ENCODE results near the gene ZNF48.

Gene ZNF48

GRCh38 chr16:30445408-30446202, 50.4 kb downstream of the ZNF48 start, which contains the start of gene SEPHS2:
Gene SEPHS2 (minus strand): TSS chr16:30445874. CDS start chr16:30445727, 147 bp downstream.
- DNase-seq: peak; percentile 99
- no peak for TF ChIP-seq EZH2phosphoT487 (IDR thresholded peaks at IDR 0.05; ENCODE audit: low read length)
- TF ChIP-seq, protein P1, sequence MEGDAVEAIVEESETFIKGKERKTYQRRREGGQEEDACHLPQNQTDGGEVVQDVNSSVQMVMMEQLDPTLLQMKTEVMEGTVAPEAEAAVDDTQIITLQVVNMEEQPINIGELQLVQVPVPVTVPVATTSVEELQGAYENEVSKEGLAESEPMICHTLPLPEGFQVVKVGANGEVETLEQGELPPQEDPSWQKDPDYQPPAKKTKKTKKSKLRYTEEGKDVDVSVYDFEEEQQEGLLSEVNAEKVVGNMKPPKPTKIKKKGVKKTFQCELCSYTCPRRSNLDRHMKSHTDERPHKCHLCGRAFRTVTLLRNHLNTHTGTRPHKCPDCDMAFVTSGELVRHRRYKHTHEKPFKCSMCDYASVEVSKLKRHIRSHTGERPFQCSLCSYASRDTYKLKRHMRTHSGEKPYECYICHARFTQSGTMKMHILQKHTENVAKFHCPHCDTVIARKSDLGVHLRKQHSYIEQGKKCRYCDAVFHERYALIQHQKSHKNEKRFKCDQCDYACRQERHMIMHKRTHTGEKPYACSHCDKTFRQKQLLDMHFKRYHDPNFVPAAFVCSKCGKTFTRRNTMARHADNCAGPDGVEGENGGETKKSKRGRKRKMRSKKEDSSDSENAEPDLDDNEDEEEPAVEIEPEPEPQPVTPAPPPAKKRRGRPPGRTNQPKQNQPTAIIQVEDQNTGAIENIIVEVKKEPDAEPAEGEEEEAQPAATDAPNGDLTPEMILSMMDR (IDR thresholded peaks at IDR 0.05; ENCODE audit: low read length): peak; percentile 47
- no peak for TF ChIP-seq EZH2 (optimal IDR thresholded peaks at IDR 0.05; ENCODE audit: low read depth, low read length)
- Histone ChIP-seq H3K36me3 (replicated peaks; ENCODE audit: insufficient read depth, low read length) (no peaks in the 10 kb centered on the region), H3K9me2 (replicated peaks; ENCODE audit: insufficient read depth, low read length) (no peaks in the 10 kb centered on the region), H3K27ac (ENCODE audit: low read length) (peak within 1 kb of the TSS; percentile 64; the same call in 1 of the 2 replicates), H4K20me1 (ENCODE audit: insufficient read depth, low read length) (no peaks in the 10 kb centered on the region), H3K27me3 (replicated peaks; ENCODE audit: insufficient read depth, low read length) (no peaks in the 10 kb centered on the region), H3K9ac (ENCODE audit: low read length) (peak within 1 kb of the TSS; percentile 86), H3F3A (ENCODE audit: insufficient read depth, low read length) (no peaks in the 10 kb centered on the region), H3K4me3 (ENCODE audit: low read length) (peak within 1 kb of the TSS; percentile 81), H3K4me2 (ENCODE audit: low read depth, low read length) (peak within 1 kb of the TSS; percentile 88), H2AFZ (ENCODE audit: low read length) (peak within 1 kb of the TSS; percentile 83), H3K9me3 (replicated peaks; ENCODE audit: insufficient read depth, low read length) (no peaks in the 10 kb centered on the region), H3K79me2 (ENCODE audit: low read length) (peaks cover 16% of the 10 kb centered on the region), H3K4me1 (ENCODE audit: low read length) (peaks cover 13% of the 10 kb centered on the region)

DNA sequence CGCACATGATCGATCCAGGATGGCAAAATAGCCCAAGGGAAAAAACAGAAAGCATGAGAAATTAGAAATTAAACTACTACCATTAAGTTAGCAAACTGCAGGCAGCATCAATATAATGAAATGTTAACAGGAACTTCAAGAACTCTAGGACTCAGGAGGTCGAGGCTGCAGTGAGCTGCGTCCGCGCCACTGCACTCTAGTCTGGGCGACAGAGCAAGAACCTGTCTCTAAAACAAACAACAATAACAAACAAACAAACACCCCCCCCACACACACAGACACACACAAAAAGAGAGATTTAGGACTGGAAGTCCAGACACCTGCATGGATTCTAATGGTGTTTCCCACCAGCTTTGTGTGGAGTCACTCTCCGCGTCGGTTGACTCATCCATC, 51.0 kb downstream of the ZNF48 start:
- no peak for TF ChIP-seq EZH2phosphoT487 (IDR thresholded peaks at IDR 0.05; ENCODE audit: low read length)
- TF ChIP-seq EZH2 (optimal IDR thresholded peaks at IDR 0.05; ENCODE audit: low read depth, low read length): no peak
- TF ChIP-seq, protein P1 (IDR thresholded peaks at IDR 0.05; ENCODE audit: low read length): no peak
- peaks cover 16% of the 10 kb centered on the region for H3K79me2 ChIP-seq (ENCODE audit: low read length)
- H3K27ac ChIP-seq (ENCODE audit: low read length): no peak overlapping the region
- H4K20me1 ChIP-seq (ENCODE audit: insufficient read depth, low read length): no peaks in the 10 kb centered on the region
- no peaks in the 10 kb centered on the region for H3K9me3 ChIP-seq (replicated peaks; ENCODE audit: insufficient read depth, low read length)
- H3K27me3 ChIP-seq (replicated peaks; ENCODE audit: insufficient read depth, low read length): no peaks in the 10 kb centered on the region
- no peaks in the 10 kb centered on the region for H3F3A ChIP-seq (ENCODE audit: insufficient read depth, low read length)
- peaks cover 13% of the 10 kb centered on the region for H3K4me1 ChIP-seq (ENCODE audit: low read length)
- no peaks in the 10 kb centered on the region for H3K36me3 ChIP-seq (replicated peaks; ENCODE audit: insufficient read depth, low read length)
- no peak for DNase-seq
- H3K9me2 ChIP-seq (replicated peaks; ENCODE audit: insufficient read depth, low read length): no peaks in the 10 kb centered on the region
- H3K4me2 ChIP-seq (ENCODE audit: low read depth, low read length): peak overlapping the region; percentile 88
- no peak overlapping the region for H3K9ac ChIP-seq (ENCODE audit: low read length)
- H3K4me3 ChIP-seq (ENCODE audit: low read length): peak overlapping the region; percentile 81
- H2AFZ ChIP-seq (ENCODE audit: low read length): peak overlapping the region; percentile 83

DNA sequence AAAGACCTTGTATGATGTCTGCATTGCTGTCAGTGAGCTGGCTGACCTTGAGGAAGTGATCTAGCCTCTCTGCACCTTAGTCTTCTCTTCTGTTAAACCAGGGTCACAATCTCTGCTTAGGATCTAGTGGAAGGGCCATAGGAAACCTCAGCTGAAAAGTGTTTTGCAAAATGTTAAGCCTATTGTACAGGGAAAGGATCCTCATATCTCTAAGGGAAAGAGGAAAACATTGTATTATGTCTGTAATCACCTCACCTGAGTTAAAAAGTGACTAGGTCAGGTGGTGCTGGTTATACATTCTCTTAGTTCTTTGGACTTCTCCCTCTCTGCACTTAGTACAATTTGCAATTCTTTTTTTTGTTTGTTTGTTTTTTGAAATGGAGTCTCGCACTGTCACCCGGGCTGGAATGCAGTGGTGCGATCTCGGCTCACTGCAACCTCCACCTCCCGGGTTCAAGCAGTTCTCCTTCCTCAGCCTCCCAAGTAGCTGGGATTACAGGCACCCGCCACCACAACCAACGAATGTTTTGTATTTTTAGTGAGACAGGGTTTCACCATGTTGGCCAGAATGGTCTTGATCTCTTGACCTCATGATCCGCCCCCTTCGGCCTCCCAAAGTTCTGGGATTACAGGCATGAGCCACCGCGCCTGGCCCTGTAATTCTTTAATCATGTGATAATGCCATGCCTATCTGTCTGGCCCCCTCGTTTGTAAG, 52.4 kb downstream of the ZNF48 start:
- Histone ChIP-seq H2AFZ (ENCODE audit: low read length) (no peak overlapping the region), H3K27me3 (replicated peaks; ENCODE audit: insufficient read depth, low read length) (no peaks in the 10 kb centered on the region), H3K9me3 (replicated peaks; ENCODE audit: insufficient read depth, low read length) (no peaks in the 10 kb centered on the region), H3F3A (ENCODE audit: insufficient read depth, low read length) (no peaks in the 10 kb centered on the region), H3K4me2 (ENCODE audit: low read depth, low read length) (no peak overlapping the region), H3K4me1 (ENCODE audit: low read length) (peaks cover 13% of the 10 kb centered on the region), H3K4me3 (ENCODE audit: low read length) (no peak overlapping the region), H3K36me3 (replicated peaks; ENCODE audit: insufficient read depth, low read length) (no peaks in the 10 kb centered on the region), H3K9ac (ENCODE audit: low read length) (no peak overlapping the region), H3K9me2 (replicated peaks; ENCODE audit: insufficient read depth, low read length) (no peaks in the 10 kb centered on the region), H3K27ac (ENCODE audit: low read length) (no peak overlapping the region), H3K79me2 (ENCODE audit: low read length) (peaks cover 16% of the 10 kb centered on the region), H4K20me1 (ENCODE audit: insufficient read depth, low read length) (no peaks in the 10 kb centered on the region)
- DNase-seq: no peak
- TF ChIP-seq, protein P1 (IDR thresholded peaks at IDR 0.05; ENCODE audit: low read length): no peak
- TF ChIP-seq EZH2 (optimal IDR thresholded peaks at IDR 0.05; ENCODE audit: low read depth, low read length) (no peak), EZH2phosphoT487 (IDR thresholded peaks at IDR 0.05; ENCODE audit: low read length) (no peak)
